ENCODE results near the gene NCAN.
A peak's percentile ranks its signal among the peaks of the same experiment; 100 is the strongest.
"Not testable (repeated sequence)": the region's sequence is repeated elsewhere in the genome, so short reads cannot be mapped to it uniquely, and the experiment has no call there.

The NCAN gene

DNA sequence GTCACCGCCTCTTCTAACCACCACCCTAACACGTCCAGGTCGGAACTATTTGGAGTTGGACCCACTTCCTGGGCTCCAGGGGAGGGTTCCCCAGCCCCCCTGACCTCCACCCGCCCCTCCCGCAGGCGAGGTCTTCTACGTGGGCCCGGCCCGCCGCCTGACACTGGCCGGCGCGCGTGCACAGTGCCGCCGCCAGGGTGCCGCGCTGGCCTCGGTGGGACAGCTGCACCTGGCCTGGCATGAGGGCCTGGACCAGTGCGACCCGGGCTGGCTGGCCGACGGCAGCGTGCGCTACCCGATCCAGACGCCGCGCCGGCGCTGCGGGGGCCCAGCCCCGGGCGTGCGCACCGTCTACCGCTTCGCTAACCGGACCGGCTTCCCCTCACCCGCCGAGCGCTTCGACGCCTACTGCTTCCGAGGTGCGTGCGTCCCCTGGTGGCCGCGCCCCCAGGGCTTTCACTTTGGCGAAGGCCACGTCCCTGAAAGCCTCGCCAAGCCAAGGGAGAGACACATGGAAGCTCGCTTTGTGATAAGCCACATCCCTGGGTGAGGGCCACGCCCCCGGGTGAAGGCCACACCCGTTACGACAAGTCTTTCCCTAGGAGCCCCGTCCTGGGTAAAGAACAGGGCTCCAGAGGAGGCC lies 13.2 kb downstream of the NCAN start:
- DNase-seq = peak; percentile 85

GRCh38 chr19:19226204-19226603 lies 14.4 kb downstream of the NCAN start:
- no peak for DNase-seq

DNA sequence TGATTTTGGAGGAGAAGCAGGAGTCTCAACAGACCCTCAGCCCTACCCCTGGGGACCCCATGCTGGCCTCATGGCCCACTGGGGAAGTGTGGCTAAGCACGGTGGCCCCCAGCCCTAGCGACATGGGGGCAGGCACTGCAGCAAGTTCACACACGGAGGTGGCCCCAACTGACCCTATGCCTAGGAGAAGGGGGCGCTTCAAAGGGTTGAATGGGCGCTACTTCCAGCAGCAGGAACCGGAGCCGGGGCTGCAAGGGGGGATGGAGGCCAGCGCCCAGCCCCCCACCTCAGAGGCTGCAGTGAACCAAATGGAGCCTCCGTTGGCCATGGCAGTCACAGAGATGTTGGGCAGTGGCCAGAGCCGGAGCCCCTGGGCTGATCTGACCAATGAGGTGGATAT lies 14.9 kb downstream of the NCAN start:
- DNase-seq = no peak

- no peak for DNase-seq
Observed at GRCh38 chr19:19227217-19227616, 15.5 kb downstream of the NCAN start.

DNA sequence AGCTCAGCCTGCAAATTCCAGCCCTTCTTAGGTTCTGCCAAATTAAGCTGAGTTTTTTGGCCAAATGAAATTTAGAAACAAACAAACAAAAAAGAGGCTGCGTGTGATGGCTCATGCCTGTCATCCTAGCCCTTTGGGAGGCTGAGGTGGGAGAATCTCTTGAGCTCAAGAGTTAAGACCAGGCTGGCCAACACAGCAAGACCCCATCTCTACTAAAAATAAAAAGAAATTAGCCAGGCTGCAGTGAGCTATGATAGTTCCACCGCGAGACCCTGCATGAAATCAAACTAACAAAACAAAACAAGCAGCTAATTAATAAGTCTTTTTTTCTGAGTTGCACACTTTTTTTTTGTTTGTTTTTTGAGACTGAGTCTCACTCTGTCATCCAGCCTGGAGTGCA lies 17.9 kb downstream of the NCAN start:
- no peak for DNase-seq

DNA sequence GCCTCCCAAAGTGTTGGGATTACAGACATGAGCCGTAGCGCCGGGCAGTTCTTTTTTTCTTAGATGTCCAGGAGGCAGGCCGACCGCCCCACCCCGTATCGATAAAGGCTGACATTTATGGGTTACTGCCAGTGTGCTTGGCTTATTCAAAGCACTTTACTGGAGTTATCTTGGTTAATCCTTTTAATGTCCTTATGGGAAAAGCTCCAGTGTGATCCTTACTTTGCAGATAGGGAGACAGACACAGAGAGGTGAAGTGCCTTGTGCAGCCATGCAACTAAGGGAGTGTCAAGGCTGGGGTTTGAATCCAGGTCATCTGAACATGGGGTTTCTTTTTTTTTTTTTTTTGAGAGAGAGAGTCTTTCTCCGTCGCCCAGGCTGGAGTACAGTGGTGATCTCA lies 19.2 kb downstream of the NCAN start:
- DNase-seq = no peak

DNA sequence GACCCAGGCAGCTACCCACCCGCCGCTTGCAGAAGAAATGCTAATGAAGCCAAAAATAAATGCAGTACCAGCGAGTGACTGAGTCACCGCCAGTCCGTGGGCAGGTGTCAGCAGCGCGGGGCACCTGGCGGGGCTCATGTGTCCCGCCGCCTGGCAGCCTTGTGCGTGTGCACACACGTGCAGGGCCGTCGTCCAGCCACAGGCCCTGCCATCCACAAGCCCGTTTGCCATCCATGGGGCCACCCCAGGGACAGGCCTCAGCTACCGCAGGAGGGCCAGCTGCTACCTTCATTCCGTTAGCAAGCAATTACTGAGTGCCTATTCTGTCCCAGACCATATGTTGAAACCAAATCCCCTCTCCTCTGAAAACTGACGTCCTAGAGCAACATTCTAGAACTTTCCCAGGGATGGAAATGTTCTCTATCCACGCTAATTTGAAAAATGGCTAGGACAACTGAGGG lies 20.5 kb downstream of the NCAN start:
- no peak for DNase-seq

- no peak for DNase-seq
Observed at GRCh38 chr19:19234220-19234816, 22.6 kb downstream of the NCAN start.

DNA sequence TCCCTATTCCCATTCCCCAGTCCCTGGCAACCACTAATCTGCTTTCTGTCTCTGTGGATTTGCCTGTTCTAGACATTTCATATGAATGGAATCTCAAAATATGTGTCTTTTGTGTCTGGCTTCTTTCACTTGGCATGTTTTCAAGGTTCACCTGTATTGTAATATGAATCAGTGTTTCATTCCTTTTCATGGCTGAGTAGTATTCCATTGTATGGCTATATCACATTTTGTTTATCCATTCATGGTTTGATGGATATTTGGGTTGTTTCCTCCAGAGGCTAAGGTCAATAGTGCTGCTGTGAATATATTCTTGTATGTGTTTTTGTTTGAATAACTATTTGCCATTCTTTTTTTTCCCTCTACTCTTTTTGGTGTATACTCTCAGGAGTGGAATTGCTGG lies 24.4 kb downstream of the NCAN start:
- DNase-seq = no peak

- DNase-seq = no peak
Observed at GRCh38 chr19:19238126-19238894, 26.6 kb downstream of the NCAN start.

DNA sequence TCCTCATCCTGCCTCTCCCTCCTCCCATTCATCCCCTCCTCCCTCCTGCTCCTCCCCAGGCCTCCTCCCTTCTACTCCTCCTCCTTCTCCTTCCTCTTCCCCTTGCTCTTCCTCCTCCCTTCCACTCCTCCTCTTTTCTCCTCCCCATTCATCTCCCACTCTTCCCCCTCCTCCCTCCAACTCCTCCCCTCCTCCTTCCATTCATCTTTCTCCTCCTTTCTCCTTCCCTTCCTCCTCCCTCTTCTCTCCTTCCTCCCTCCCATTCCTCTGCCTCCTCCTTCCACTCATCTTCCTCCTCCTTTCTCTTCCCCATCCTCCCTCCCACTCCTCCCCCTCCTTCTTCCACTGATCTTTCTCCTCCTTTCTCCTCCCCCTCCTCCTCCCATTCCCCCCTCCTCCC lies 27.9 kb downstream of the NCAN start:
- DNase-seq = no peak

- no peak for DNase-seq
Observed at GRCh38 chr19:19240476-19240875, 28.7 kb downstream of the NCAN start.

GRCh38 chr19:19250196-19250801 lies 38.5 kb downstream of the NCAN start:
- no peak for DNase-seq

- not testable (repeated sequence) for DNase-seq
Observed at GRCh38 chr19:19253409-19253808, 41.7 kb downstream of the NCAN start.

- DNase-seq = no peak
Observed at GRCh38 chr19:19256072-19256969, 44.6 kb downstream of the NCAN start.

DNA sequence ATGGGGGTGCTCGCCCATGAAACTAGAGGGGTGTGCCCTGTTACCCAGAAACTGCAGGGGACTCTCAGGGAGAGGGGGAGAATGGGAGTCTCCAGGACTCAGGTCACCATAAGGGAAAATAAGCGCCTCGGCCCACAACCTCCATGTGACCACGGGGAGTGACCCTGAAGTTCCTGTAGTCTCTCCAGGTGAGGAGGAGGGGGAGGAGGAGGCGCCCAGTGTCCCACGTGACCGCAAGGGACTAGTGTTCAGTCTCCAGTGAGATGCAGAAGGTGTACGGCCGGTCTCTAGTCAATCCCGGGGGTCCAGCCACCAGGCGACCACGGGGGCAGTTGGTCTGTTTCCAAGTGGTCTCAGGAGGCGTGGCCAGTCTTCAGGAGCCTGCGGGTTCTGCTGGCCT lies 45.4 kb downstream of the NCAN start:
- no peak for DNase-seq

DNA sequence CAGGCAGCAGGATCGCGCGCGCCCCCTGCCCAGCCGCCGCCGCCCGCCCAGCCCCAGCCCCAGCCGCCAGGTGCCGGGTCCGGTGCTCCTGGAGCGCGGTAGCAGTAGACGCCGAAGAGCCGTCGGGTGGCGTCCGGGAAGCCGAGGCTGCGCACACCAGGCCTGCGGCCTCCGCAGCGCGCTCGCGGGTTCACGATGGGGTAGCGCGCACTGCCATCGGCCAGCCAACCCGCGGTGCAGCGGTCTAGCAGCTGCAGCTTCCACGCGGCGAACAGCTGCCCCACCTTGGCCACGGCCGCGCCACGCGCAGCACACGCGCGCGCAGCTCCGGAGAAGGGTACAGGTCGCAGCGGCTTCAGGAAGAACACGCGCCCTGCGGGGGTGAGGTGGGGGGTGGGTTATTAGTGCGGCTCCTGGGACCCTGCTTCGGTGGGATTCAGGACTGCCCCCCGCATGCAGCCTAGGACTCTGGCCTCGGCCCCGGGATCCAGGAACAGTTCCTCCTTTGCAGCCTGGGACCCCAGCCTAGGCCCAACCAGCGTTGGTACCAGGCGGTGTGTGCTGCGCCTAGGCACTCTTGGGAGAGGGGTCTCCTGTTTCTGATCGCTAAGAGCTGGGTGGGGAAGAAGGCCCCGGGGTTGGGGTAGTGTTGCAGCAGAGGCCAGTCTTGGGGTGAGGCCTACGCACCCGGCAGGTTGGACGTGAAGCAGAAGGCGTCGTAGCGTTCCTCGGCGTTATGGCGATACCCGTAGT lies 46.3 kb downstream of the NCAN start:
- DNase-seq = no peak

DNA sequence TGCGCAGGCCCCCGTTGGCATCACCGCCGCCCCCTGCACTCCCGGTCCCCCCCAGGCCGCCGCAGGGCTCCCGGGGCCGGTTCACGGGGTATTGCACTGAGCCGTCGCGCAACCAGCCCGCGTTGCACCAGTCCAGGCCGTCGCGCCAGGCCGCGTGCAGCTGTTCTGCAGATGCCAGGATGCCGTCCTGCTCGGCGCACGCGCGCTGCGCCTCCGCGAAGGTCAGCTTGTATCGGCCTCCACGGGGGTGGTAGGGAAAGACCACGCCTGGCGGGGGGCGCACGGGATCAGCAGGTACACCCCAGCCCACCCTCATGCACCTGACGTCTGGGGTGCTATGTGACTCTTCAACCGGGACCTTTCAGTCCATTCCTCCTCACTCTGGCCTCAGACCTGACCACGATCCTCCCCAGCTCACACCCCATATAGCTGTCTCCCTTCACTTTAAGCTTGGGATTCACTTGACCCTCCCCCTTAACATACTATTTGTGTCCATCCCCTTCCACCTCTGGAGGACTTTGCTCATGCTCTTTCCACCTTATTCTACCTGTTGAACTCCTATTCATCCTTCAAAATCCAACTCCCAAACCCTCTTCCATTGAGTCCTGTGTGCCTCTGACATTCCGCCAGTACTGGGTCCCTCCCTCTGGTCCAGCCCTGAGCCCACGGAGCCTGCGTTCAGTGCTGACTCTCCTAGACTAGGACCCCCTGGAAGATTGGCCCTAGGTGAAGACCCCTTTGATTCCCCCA lies 47.0 kb downstream of the NCAN start:
- DNase-seq = no peak

GRCh38 chr19:19259741-19260140 lies 48.0 kb downstream of the NCAN start:
- no peak for DNase-seq

DNA sequence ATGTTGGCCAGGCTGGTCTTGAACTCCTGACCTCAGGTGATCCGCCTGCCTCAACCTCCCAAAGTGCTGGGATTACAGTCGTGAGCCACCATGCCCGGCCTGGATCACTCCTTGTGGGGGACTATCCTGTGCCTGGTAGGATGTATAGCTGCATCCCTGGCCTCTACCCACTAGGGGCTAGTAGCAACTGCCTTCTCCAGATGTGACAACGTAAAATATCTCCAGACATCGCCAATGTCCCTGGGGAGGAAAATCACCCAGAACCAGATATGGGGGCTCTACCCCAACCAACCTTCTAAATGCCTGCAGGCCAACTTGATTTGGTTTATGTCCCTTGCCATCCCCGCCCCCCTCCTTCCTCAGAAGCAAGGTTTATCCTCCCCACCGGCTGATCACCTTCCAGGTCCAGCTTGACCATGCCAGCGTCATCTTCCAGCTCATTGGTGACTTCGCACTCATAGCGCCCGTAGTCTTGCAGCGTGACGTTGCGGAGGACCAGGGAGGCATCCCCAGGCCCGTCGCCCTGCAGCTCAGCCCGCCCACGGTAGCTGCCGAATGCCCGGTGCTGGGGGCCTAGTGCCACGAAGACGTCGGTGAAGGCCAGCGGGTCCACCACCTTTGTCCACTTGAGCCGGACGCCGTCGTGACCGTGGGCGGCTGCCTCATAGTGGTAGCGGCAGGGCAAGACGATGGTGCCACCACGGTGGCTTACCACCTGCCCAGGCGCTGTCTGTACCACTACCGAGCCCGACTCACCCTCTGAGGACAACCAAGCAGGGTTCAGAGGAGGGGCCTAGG lies 48.9 kb downstream of the NCAN start:
- no peak for DNase-seq

Data from CD4-positive, alpha-beta T cell treated with Interleukin-6 for 4 hours (primary cell).